ENCODE measurements around the gene DAPK1. TPM values are rescaled to one million over a fixed set of nuclear protein-coding genes. Genes with fewer than 3 reads are reported as not detected.

Gene DAPK1
- total and polyA plus RNA-seq, 2 donors from 2014 or later = 15.5 to 166 TPM

- Histone ChIP-seq H3K27me3 (ENCODE audit: control insufficient read depth, insufficient read depth, low read length) (no peaks in the 10 kb centered on the region), H3K4me3 (ENCODE audit: low read length in 3 of 3) (peak overlapping the region in 1 of 3 donors; percentile 22), H3K4me1 (ENCODE audit: control insufficient read depth in 2 of 3, insufficient read depth in 2 of 3, low read depth in 1 of 3, low read length in 3 of 3) (peaks cover 6 to 34% (median 31%) of the 10 kb centered on the region in 3 donors), H3K27ac (ENCODE audit: low read depth in 2 of 2, low read length in 2 of 2) (peak overlapping the region; percentile 32 to 46), H3K9ac (ENCODE audit: low read length in 3 of 3) (no peak overlapping the region), H3K9me3 (ENCODE audit: control insufficient read depth in 2 of 3, insufficient read depth in 1 of 3, low read length in 3 of 3) (no peaks in the 10 kb centered on the region), H3K36me3 (ENCODE audit: control insufficient read depth in 2 of 3, insufficient read depth in 3 of 3, low read length in 3 of 3) (no peaks in the 10 kb centered on the region)
- no peak for FAIRE-seq
- TF ChIP-seq, protein P1, sequence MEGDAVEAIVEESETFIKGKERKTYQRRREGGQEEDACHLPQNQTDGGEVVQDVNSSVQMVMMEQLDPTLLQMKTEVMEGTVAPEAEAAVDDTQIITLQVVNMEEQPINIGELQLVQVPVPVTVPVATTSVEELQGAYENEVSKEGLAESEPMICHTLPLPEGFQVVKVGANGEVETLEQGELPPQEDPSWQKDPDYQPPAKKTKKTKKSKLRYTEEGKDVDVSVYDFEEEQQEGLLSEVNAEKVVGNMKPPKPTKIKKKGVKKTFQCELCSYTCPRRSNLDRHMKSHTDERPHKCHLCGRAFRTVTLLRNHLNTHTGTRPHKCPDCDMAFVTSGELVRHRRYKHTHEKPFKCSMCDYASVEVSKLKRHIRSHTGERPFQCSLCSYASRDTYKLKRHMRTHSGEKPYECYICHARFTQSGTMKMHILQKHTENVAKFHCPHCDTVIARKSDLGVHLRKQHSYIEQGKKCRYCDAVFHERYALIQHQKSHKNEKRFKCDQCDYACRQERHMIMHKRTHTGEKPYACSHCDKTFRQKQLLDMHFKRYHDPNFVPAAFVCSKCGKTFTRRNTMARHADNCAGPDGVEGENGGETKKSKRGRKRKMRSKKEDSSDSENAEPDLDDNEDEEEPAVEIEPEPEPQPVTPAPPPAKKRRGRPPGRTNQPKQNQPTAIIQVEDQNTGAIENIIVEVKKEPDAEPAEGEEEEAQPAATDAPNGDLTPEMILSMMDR (IDR thresholded peaks at IDR 0.05; ENCODE audit: borderline replicate concordance, extremely low read depth, insufficient read depth) = no peak
- intact Hi-C loops (cut with DNase I) = no loop called here
- DNase-seq = peak; percentile 68 to 83 (median 77)
Observed at GRCh38 chr9:87592554-87593358, 95.1 kb downstream of the DAPK1 start.

- H3K4me3 ChIP-seq (ENCODE audit: low read length in 3 of 3) = no peak overlapping the region
- no peak overlapping the region for H3K9ac ChIP-seq (ENCODE audit: low read length in 3 of 3)
- H3K4me1 ChIP-seq (ENCODE audit: control insufficient read depth in 2 of 3, insufficient read depth in 2 of 3, low read depth in 1 of 3, low read length in 3 of 3) = peaks cover 6 to 34% (median 34%) of the 10 kb centered on the region in 3 donors
- no peaks in the 10 kb centered on the region for H3K36me3 ChIP-seq (ENCODE audit: control insufficient read depth in 2 of 3, insufficient read depth in 3 of 3, low read length in 3 of 3)
- TF ChIP-seq, protein P1 (IDR thresholded peaks at IDR 0.05; ENCODE audit: borderline replicate concordance, extremely low read depth, insufficient read depth) = no peak
- H3K27ac ChIP-seq (ENCODE audit: low read depth in 2 of 2, low read length in 2 of 2) = no peak overlapping the region
- intact Hi-C loops (cut with DNase I) = no loop called here
- no peaks in the 10 kb centered on the region for H3K9me3 ChIP-seq (ENCODE audit: control insufficient read depth in 2 of 3, insufficient read depth in 1 of 3, low read length in 3 of 3)
- FAIRE-seq (no peak), DNase-seq (no peak)
- H3K27me3 ChIP-seq (ENCODE audit: control insufficient read depth, insufficient read depth, low read length) = no peaks in the 10 kb centered on the region
Observed at GRCh38 chr9:87593359-87593980, 95.8 kb downstream of the DAPK1 start.

DNA sequence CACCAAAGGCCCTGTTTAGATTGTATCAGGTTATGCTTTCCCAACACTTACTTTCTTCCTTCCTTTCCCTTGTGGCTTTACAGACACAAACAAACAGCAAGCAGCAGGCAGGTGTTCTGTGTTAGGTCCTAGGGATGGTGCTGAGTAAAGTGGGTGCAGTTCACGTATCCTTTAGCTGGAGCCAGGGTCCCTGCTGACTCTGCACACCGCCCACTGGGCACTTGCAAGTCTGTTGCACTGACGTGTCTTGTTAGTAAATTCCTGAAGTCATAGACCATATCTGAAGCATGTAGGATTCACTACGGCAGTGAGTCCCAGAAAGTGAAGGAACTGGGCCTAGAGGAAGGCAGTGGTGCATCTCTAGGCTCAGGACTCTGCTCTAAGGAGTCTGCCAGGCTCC lies 96.5 kb downstream of the DAPK1 start:
- TF ChIP-seq, protein P1 (IDR thresholded peaks at IDR 0.05; ENCODE audit: borderline replicate concordance, extremely low read depth, insufficient read depth) = no peak
- Histone ChIP-seq H3K27me3 (ENCODE audit: control insufficient read depth, insufficient read depth, low read length) (no peaks in the 10 kb centered on the region), H3K4me3 (ENCODE audit: low read length in 3 of 3) (no peak overlapping the region), H3K4me1 (ENCODE audit: control insufficient read depth in 2 of 3, insufficient read depth in 2 of 3, low read depth in 1 of 3, low read length in 3 of 3) (peaks cover 6 to 38% (median 36%) of the 10 kb centered on the region in 3 donors), H3K9me3 (ENCODE audit: control insufficient read depth in 2 of 3, insufficient read depth in 1 of 3, low read length in 3 of 3) (no peaks in the 10 kb centered on the region), H3K36me3 (ENCODE audit: control insufficient read depth in 2 of 3, insufficient read depth in 3 of 3, low read length in 3 of 3) (no peaks in the 10 kb centered on the region), H3K27ac (ENCODE audit: low read depth in 2 of 2, low read length in 2 of 2) (no peak overlapping the region), H3K9ac (ENCODE audit: low read length in 3 of 3) (peak overlapping the region in 1 of 3 donors; percentile 14)
- intact Hi-C loops (cut with DNase I) = no loop called here
- DNase-seq = peak in 3 of 5 donors; percentile 25 to 59 (median 42)
- no peak for FAIRE-seq
